ENCODE results near the gene DDAH2.

GRCh38 chr6:31765910-31766794, 37.1 kb upstream of the DDAH2 start:
- TF ChIP-seq, protein P1, sequence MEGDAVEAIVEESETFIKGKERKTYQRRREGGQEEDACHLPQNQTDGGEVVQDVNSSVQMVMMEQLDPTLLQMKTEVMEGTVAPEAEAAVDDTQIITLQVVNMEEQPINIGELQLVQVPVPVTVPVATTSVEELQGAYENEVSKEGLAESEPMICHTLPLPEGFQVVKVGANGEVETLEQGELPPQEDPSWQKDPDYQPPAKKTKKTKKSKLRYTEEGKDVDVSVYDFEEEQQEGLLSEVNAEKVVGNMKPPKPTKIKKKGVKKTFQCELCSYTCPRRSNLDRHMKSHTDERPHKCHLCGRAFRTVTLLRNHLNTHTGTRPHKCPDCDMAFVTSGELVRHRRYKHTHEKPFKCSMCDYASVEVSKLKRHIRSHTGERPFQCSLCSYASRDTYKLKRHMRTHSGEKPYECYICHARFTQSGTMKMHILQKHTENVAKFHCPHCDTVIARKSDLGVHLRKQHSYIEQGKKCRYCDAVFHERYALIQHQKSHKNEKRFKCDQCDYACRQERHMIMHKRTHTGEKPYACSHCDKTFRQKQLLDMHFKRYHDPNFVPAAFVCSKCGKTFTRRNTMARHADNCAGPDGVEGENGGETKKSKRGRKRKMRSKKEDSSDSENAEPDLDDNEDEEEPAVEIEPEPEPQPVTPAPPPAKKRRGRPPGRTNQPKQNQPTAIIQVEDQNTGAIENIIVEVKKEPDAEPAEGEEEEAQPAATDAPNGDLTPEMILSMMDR (IDR thresholded peaks at IDR 0.05) = no peak
- TF ChIP-seq POLR2A (IDR thresholded peaks at IDR 0.05) = peak in 1 of 2 donors; percentile 5
